ENCODE results near the gene PKN2. TPM values are rescaled to one million over a fixed set of nuclear protein-coding genes. Genes with fewer than 3 reads are reported as not detected.

The PKN2 gene
- total RNA-seq, 2 donors from 2014 or later: 64.6 to 71.1 TPM

GRCh38 chr1:88779880-88780279 lies 95.8 kb downstream of the PKN2 start:
- H3K27me3 Mint-ChIP-seq (ENCODE audit: insufficient read depth): no peaks in the 10 kb centered on the region
- H3K27me3 ChIP-seq (ENCODE audit: control insufficient read depth, insufficient read depth, low read length, poor library complexity, severe bottlenecking): no peaks in the 10 kb centered on the region
- peaks cover 67% of the 10 kb centered on the region for H3K36me3 Mint-ChIP-seq (ENCODE audit: low read depth)
- TF ChIP-seq CTCF (conservative IDR thresholded peaks at IDR 0.05): no peak
- peak overlapping the region; percentile 26 for H3K27ac Mint-ChIP-seq
- peaks cover 3% of the 10 kb centered on the region for H3K9me3 Mint-ChIP-seq
- no peak overlapping the region for H3K4me3 ChIP-seq (ENCODE audit: low read length)
- peaks cover 7% of the 10 kb centered on the region for H3K4me1 ChIP-seq (ENCODE audit: control insufficient read depth, insufficient read depth, low read length)
- H3K4me3 Mint-ChIP-seq: no peak overlapping the region
- DNase-seq: no peak
- H3K9ac ChIP-seq (ENCODE audit: extremely low read depth, low read length, poor library complexity, severe bottlenecking): no peak overlapping the region
- H3K27ac ChIP-seq (ENCODE audit: low read depth, low read length): no peak overlapping the region
- peaks cover 39% of the 10 kb centered on the region for H3K36me3 ChIP-seq (ENCODE audit: control insufficient read depth, insufficient read depth, low read length)
- H3K9me3 ChIP-seq (ENCODE audit: control insufficient read depth, low read length): peaks cover 6% of the 10 kb centered on the region
- H3K4me1 Mint-ChIP-seq: peaks cover 32% of the 10 kb centered on the region

GRCh38 chr1:88780485-88780884 lies 96.4 kb downstream of the PKN2 start:
- Mint-ChIP-seq H3K4me3 (no peak overlapping the region), H3K27me3 (ENCODE audit: insufficient read depth) (no peaks in the 10 kb centered on the region), H3K4me1 (peaks cover 35% of the 10 kb centered on the region), H3K9me3 (peaks cover 3% of the 10 kb centered on the region), H3K27ac (no peak overlapping the region), H3K36me3 (ENCODE audit: low read depth) (peaks cover 67% of the 10 kb centered on the region)
- no peak for TF ChIP-seq CTCF (conservative IDR thresholded peaks at IDR 0.05)
- Histone ChIP-seq H3K36me3 (ENCODE audit: control insufficient read depth, insufficient read depth, low read length) (peaks cover 39% of the 10 kb centered on the region), H3K9me3 (ENCODE audit: control insufficient read depth, low read length) (peaks cover 7% of the 10 kb centered on the region), H3K4me3 (ENCODE audit: low read length) (no peak overlapping the region), H3K27me3 (ENCODE audit: control insufficient read depth, insufficient read depth, low read length, poor library complexity, severe bottlenecking) (no peaks in the 10 kb centered on the region), H3K27ac (ENCODE audit: low read depth, low read length) (no peak overlapping the region), H3K9ac (ENCODE audit: extremely low read depth, low read length, poor library complexity, severe bottlenecking) (no peak overlapping the region), H3K4me1 (ENCODE audit: control insufficient read depth, insufficient read depth, low read length) (peaks cover 7% of the 10 kb centered on the region)
- DNase-seq: no peak

- Histone ChIP-seq H3K27ac (ENCODE audit: low read depth, low read length) (no peak overlapping the region), H3K4me1 (ENCODE audit: control insufficient read depth, insufficient read depth, low read length) (peaks cover 6% of the 10 kb centered on the region), H3K36me3 (ENCODE audit: control insufficient read depth, insufficient read depth, low read length) (peaks cover 60% of the 10 kb centered on the region), H3K4me3 (ENCODE audit: low read length) (no peak overlapping the region), H3K9me3 (ENCODE audit: control insufficient read depth, low read length) (peaks cover 12% of the 10 kb centered on the region), H3K9ac (ENCODE audit: extremely low read depth, low read length, poor library complexity, severe bottlenecking) (no peak overlapping the region), H3K27me3 (ENCODE audit: control insufficient read depth, insufficient read depth, low read length, poor library complexity, severe bottlenecking) (no peaks in the 10 kb centered on the region)
- no peak for TF ChIP-seq CTCF (conservative IDR thresholded peaks at IDR 0.05)
- Mint-ChIP-seq H3K27me3 (ENCODE audit: insufficient read depth) (no peaks in the 10 kb centered on the region), H3K36me3 (ENCODE audit: low read depth) (peaks cover 61% of the 10 kb centered on the region), H3K4me3 (no peak overlapping the region), H3K27ac (peak overlapping the region; percentile 72), H3K9me3 (peaks cover 3% of the 10 kb centered on the region), H3K4me1 (peaks cover 28% of the 10 kb centered on the region)
- DNase-seq: no peak
- 90 to 96% methylated on average over 1 to 2 of the region's 2 CpGs for WGBS, 2 experiments (ENCODE audit: insufficient coverage in 1 of 2, insufficient read length in 1 of 2)
These were observed 99.1 kb downstream of the PKN2 start for GRCh38 chr1:88783145-88783544.
